IPS-20b (cell line): Measurements from ENCODE around the gene DLG4.

Source experiments
- H3K27ac ChIP-seq: one replicate; pipeline ENCODE4 v1.5.1; 2013; ENCODE audit warnings: low read length
- H3K27me3 ChIP-seq: 2 replicates; pipeline ENCODE4 v1.6.1; 2013; ENCODE audit warnings: mild to moderate bottlenecking, low read length, inconsistent platforms; ENCODE audit not compliant: insufficient read depth
- H3K36me3 ChIP-seq: 2 replicates; pipeline ENCODE4 v1.6.1; 2013; ENCODE audit warnings: low read depth, mild to moderate bottlenecking, inconsistent platforms, low read length, moderate library complexity; ENCODE audit not compliant: insufficient read depth
- H3K4me1 ChIP-seq: 2 replicates; pipeline ENCODE4 v1.6.1; 2013; ENCODE audit warnings: mild to moderate bottlenecking, control low read depth, inconsistent platforms, low read length, moderate library complexity; ENCODE audit not compliant: insufficient read depth
- H3K4me3 ChIP-seq: 2 replicates; pipeline ENCODE4 v1.5.1; 2013; ENCODE audit warnings: mild to moderate bottlenecking, low read length, inconsistent platforms
- H3K9ac ChIP-seq: 2 replicates; pipeline ENCODE4 v1.6.1; 2013; ENCODE audit warnings: low read depth, mild to moderate bottlenecking, inconsistent platforms, low read length, moderate library complexity
- H3K9me3 ChIP-seq: 2 replicates; pipeline ENCODE4 v1.6.1; 2013; ENCODE audit warnings: mild to moderate bottlenecking, low read depth, low read length, inconsistent platforms; ENCODE audit not compliant: insufficient read depth

The DLG4 gene

DNA sequence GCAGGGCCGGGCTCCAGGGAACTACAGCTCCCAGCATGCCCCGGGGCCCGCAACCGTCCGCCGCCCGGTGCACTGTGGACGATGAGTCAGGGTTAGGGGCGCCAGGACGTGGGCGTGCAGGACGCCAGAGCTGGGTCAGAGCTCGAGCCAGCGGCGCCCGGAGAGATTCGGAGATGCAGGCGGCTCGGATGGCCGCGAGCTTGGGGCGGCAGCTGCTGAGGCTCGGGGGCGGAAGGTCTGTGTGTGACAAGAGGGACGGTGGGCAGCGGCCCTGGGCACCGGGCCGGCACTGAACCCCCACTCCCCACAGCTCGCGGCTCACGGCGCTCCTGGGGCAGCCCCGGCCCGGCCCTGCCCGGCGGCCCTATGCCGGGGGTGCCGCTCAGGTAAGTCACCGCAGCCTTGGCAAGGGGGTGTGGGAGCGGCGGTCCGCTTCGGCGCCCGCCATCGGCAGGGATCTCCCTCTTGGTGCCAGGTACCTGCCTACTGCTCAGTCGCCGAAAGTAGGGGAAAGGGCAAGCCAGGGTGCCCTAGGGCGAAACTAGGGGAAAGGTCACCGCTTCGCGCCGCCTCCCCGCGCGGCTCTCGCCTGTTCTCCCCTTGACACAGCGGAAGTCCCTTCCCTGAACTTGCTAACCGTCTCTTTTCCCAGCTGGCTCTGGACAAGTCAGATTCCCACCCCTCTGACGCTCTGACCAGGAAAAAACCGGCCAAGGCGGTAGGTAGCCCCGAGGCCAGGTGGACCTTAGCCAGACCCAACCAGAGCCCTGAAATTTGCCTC lies at the start of gene DLG4, which contains the start of gene ACADVL:
DLG4 (minus strand) TSS at position 25 of the 781 bp plus-strand sequence.
ACADVL (plus strand) TSS at position 127 of the 781 bp plus-strand sequence; CDS start at position 174, 47 bp downstream.
- peaks cover 29% of the 10 kb centered on the region; the same call in 1 of the 2 replicates for H3K4me1 ChIP-seq
- H3K4me3 ChIP-seq, result peak within 1 kb of the TSS; percentile 80
- peak within 1 kb of the TSS; percentile 81 for H3K9ac ChIP-seq
- H3K27ac ChIP-seq, result no peak within 1 kb of the TSS
- H3K36me3 ChIP-seq, result peaks cover 41% of the 10 kb centered on the region
- no peaks in the 10 kb centered on the region; the same call in 1 of the 2 replicates for H3K27me3 ChIP-seq
- H3K9me3 ChIP-seq, result no peaks in the 10 kb centered on the region

DNA sequence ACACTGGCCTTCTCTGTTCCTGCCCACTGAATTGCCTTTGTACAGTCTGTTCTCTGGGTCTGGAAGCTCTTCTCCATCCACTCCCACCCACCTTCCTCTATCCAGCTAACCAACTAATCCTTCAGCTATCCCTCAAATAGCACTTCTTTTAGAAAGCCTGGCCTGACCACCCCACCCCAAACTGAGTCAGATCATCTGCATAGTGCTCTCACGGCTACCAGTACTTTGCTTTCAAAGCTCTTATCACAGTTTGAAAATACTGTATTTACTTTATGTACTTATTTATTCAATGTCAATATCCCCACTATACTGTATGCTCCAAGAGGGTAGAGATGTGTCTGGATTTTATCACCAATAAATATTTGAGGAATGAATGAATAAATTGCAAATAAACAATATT lies 47.1 kb upstream of the DLG4 start:
- no peak overlapping the region for H3K4me3 ChIP-seq
- H3K36me3 ChIP-seq, result no peaks in the 10 kb centered on the region
- no peak overlapping the region for H3K27ac ChIP-seq
- H3K9ac ChIP-seq, result no peak overlapping the region
- no peaks in the 10 kb centered on the region for H3K9me3 ChIP-seq
- H3K4me1 ChIP-seq, result peaks cover 9% of the 10 kb centered on the region; the same call in 1 of the 2 replicates
- peaks cover 29% of the 10 kb centered on the region for H3K27me3 ChIP-seq

DNA sequence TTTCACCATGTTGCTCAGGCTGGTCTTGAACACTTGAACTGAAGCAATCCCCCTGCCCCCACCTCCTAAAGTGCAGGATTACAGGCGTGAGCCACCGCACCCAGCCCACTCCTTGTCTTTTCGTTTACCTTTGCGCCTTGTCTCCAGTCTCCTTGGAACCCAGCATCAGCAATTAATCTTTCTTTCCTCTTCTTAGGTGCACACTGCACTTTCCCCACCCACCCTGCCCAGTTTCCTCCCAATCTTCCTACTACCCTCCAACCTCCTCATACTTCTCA lies 44.1 kb upstream of the DLG4 start:
- Histone ChIP-seq H3K27ac (peak overlapping the region; percentile 11), H3K9ac (peak overlapping the region; percentile 87; the same call in 1 of the 2 replicates), H3K4me1 (peaks cover 13% of the 10 kb centered on the region; the same call in 1 of the 2 replicates), H3K4me3 (peak overlapping the region; percentile 92), H3K9me3 (no peaks in the 10 kb centered on the region), H3K36me3 (peaks cover 16% of the 10 kb centered on the region), H3K27me3 (peaks cover 44% of the 10 kb centered on the region)

DNA sequence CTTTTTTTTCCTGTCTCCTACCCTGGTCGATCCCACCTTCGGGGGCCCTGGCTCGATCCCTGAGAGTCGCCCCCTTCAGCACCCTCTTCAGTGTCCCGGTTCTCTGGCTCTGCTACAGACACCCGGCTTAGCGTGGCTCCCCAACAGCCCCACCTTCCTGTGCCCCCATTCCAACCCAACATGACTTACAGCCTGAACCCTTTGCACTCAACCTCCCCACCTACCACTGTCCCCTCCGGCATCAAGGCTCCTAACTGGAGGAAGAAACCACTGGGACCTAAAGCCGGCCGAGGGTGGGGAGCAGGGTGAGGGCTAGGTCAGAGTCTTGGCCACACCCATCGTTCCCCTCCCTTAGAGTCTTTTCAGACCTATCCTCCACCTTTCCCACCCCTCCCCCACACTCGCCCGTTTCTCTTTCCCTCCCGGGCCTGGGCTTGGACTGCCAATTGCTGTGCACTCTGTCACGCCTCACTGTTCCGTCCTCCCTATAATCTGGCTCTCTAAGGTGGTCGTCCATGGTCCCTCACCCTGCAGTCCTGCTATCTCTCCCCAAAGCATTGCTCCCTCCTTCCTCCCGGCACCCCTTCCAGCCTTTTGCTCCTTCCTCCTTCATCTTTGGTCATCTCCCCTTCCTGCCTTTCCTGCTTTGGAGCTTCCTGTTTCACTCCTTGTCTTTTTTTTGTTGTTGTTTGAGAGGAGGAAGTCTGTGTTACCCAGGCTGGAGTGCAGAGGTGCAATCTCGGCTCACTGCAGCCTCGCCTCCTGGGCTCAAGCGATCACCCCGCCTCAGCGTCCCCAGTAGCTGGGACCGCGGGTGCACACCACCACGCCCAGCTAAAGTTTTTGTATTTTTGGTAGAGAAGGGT lies 43.5 kb upstream of the DLG4 start:
- H3K27ac ChIP-seq, result peak overlapping the region; percentile 11
- peaks cover 13% of the 10 kb centered on the region; the same call in 1 of the 2 replicates for H3K4me1 ChIP-seq
- H3K4me3 ChIP-seq, result peak overlapping the region; percentile 92
- H3K9ac ChIP-seq, result peak overlapping the region; percentile 87
- H3K9me3 ChIP-seq, result no peaks in the 10 kb centered on the region
- peaks cover 22% of the 10 kb centered on the region for H3K36me3 ChIP-seq
- peaks cover 44% of the 10 kb centered on the region for H3K27me3 ChIP-seq

DNA sequence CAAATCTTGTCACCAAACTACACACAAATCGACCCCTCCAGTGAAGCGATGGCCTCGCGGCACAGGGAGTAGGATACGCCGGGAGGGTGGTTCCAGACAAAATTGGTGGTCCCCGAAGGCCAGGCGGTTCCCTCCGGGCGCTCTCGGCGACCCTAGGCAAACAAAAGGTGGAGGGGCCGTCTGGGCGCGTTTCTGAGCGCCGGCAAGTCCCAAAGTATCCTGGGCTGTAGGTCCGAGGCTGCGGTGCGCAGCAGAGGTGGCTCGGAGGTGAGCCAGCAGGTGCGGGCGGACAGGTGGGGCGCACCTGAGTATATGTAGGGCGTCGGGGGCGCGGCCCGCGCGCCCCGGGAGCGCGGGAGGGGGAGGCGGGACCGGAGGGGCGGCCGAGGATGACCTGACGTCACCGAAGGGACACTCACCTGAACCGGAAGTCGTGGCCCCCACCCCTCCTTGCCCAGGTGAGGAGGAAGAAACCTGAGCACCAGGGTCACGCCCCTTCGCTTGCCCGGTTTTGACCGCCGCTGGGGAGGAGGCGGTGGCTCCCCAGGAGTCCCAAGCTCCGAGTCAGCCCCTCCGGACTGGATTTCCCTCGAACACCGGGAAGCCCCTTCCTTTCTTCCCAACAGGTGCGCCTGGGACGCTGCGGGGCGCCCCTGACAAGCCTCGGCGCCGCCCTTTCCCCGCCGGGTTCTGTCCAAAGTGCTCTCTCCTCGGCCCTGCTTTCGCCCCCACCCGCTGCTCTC lies 42.7 kb upstream of the DLG4 start, which contains the start of gene CLDN7:
CLDN7 (minus strand) TSS at position 287 of the 743 bp plus-strand sequence. CDS start 435 bp downstream, outside the sequence.
- H3K4me3 ChIP-seq, result peak within 1 kb of the TSS; percentile 92
- H3K27ac ChIP-seq, result peak within 1 kb of the TSS; percentile 67
- H3K9ac ChIP-seq, result peak within 1 kb of the TSS; percentile 97
- peaks cover 44% of the 10 kb centered on the region for H3K27me3 ChIP-seq
- no peaks in the 10 kb centered on the region for H3K9me3 ChIP-seq
- peaks cover 13% of the 10 kb centered on the region; the same call in 1 of the 2 replicates for H3K4me1 ChIP-seq
- H3K36me3 ChIP-seq, result peaks cover 28% of the 10 kb centered on the region

DNA sequence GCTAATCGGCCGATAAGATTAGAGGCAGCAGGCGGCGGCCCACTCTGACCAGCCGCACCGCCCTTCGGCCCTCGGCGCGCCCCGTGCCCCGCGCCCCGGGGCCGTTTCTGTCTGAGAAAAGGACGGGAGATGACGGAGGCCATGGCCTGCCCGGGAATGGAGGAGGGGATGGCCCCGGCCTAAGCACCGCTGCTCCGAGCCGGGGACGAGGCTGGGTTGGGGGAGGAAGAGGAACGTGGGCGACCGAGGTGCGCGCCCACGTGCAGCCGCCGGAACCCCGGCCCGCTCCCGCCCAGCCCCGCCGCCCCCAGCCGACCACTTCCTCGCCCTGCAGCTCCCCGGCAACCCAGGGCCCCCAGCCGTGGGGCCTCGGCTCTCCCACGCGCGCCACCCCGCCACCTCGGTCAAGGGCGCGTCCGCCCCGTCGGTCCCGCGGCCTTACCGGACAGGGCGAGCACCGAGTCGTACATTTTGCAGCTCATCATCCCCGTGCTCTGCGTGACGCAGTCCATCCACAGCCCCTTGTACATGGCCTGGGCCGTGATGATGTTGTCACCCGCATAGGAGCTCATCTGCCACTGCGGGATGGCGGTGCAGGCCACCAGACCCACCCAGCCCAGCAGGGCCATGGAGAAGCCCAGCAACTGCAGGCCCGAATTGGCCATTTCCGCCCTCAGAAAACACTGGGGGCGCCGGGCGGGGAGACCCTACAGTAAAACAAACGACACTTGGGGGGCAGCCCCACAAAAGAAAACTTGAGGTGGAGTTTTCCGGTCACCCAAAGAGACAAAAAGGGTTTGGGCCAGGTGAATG lies 41.9 kb upstream of the DLG4 start:
- Histone ChIP-seq H3K27me3 (peaks cover 44% of the 10 kb centered on the region), H3K4me1 (peaks cover 13% of the 10 kb centered on the region; the same call in 1 of the 2 replicates), H3K9ac (peak overlapping the region; percentile 97)

DNA sequence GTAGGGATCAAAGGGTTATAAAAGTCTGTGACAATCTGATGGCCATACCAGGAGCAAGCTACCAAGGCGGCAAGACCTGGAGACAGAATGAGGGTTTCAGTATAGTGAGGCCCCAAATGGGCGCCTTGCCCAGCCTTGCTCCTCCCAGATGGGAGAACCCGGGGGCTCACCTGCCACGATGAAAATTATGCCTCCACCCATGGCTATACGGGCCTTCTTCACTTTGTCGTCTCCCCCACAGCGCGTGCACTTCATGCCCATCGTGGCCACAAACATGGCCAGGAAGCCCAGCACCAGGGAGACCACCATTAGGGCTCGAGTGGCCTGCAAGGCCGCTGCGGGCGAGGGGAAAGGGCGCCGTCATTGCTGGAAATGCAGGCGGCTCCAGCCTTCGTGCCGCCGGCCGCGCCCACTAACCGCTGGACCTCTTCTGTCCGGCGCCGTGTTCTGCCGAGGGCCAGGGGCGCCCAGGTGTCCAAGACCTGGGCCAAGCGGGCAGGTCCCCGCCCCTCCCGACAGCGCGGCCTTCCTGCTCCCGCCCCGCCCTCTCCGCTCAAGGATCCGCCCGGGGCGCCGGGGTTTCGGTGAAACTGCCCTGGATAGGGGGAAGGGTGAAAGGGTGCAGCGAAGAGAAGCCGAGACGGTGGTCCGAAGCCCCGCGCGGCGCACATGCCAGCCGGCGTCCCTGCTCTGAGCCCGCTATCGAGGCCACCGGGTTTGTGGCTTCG lies 41.2 kb upstream of the DLG4 start:
- H3K4me1 ChIP-seq, result peaks cover 13% of the 10 kb centered on the region; the same call in 1 of the 2 replicates
- no peaks in the 10 kb centered on the region for H3K9me3 ChIP-seq
- peak overlapping the region; percentile 67 for H3K27ac ChIP-seq
- peaks cover 43% of the 10 kb centered on the region for H3K36me3 ChIP-seq
- H3K4me3 ChIP-seq, result peak overlapping the region; percentile 92
- H3K9ac ChIP-seq, result peak overlapping the region; percentile 97
- peaks cover 44% of the 10 kb centered on the region for H3K27me3 ChIP-seq

More for the DNA sequence above, 41.9 kb upstream of the DLG4 start:
- Histone ChIP-seq H3K9me3 (no peaks in the 10 kb centered on the region), H3K4me3 (peak overlapping the region; percentile 92), H3K36me3 (peaks cover 36% of the 10 kb centered on the region), H3K27ac (peak overlapping the region; percentile 67)

DNA sequence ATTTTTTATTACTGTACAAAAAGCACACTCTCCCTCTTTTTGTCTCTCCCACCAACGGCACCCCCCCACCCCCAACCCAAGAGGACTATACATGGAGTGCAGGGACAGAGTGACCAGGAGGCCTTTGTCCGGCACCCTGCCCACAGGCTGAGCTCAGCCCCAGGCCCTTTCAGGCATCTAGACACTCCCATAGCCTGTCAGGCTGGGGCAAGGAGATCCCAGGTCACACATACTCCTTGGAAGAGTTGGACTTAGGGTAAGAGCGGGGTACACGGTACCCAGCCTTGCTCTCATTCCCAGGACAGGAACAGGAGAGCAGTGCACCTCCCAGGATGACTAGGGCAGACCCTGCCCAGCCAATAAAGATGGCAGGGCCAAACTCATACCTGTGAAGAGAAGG lies 40.5 kb upstream of the DLG4 start:
- peaks cover 13% of the 10 kb centered on the region; the same call in 1 of the 2 replicates for H3K4me1 ChIP-seq
- no peak overlapping the region for H3K27ac ChIP-seq
- H3K27me3 ChIP-seq, result peaks cover 44% of the 10 kb centered on the region
- peak overlapping the region; percentile 97; the same call in 1 of the 2 replicates for H3K9ac ChIP-seq
- H3K9me3 ChIP-seq, result no peaks in the 10 kb centered on the region
- peak overlapping the region; percentile 92 for H3K4me3 ChIP-seq
- peaks cover 48% of the 10 kb centered on the region for H3K36me3 ChIP-seq

DNA sequence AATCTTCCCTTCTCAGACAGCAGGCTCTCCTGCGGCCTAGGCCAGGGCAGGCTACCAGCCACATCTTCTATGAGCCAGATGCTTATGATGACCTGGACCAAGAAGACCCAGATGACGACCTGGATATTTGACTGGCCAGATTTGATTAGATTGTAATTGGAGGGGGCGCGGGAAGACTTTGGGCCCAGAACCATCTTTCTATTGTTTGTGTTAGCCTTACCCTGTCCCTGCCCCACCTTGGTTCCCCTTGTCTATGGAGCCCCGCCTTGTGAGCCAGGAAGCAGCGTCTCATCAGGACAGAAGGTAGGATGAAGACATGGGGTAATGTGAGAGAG lies 39.9 kb upstream of the DLG4 start:
- Histone ChIP-seq H3K36me3 (peaks cover 54% of the 10 kb centered on the region), H3K9me3 (no peaks in the 10 kb centered on the region), H3K27me3 (peaks cover 42% of the 10 kb centered on the region), H3K4me3 (no peak overlapping the region), H3K9ac (no peak overlapping the region), H3K4me1 (peaks cover 13% of the 10 kb centered on the region; the same call in 1 of the 2 replicates), H3K27ac (no peak overlapping the region)
